HG03025 (cell line): ENCODE results near the gene NOS3.
A peak's percentile ranks its signal among the peaks of the same experiment; 100 is the strongest.

ENCODE experiments used
- ATAC-seq: cut with Tn5 transposase; IDR thresholded peaks from one replicate; pipeline ENCODE4 v1.9.1; 2021; ENCODE audit warnings: mild to moderate bottlenecking, moderate library complexity; ENCODE audit not compliant: unreplicated experiment, low FRiP score

NOS3 gene

DNA sequence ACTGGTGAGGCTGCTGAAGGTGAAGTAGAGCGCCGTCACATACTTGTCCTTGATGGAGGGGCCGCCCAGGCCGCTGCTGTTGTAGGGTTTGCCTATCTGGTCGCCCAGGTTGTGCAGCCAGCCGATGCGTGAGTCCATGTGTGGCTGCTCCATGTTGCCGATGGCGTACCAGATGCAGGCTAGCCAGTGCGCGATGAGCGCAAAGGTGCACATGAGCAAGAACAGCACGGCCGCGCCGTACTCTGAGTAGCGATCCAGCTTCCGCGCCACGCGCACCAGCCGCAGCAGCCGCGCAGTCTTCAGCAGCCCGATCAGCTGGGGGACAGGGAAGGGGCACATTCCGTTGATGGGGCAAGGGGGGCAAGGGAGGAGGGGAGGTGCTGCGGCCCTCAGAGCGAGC lies 39.3 kb upstream of the NOS3 start:
- ATAC-seq, result no peak

DNA sequence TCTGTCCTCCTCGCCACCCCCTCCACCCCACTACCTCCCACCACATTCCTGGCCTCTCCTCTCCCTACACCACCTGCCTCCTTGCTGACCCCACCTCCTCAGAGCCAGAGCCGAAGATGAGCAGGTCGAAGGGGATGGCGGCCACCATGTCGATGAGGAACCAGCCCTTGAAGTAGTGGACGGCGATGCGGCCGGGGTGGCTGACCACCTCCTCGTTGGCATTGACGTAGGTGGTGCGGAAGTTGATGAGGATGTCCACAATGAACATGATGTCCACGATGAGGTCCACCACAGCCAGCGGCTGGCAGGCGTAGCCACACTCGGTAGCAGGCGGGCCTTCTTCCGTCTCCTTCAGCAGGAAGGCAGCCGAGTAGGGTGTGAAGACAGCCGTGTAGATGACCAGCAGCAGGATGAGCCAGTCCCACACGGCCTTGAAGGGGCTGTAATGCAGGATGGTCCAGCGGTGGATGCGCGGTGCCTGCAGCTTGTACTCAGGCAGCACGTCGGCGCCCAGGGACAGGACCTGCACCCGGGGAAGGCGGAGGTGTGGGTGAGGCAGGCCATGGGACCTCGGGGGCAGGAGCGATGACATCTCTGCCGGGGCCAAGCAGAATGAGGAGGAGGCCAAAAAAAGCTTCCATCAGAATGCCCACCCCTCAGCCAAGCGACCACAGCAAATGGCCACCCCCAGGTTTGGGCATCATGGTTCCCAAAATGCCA lies 38.3 kb upstream of the NOS3 start:
- no peak for ATAC-seq

DNA sequence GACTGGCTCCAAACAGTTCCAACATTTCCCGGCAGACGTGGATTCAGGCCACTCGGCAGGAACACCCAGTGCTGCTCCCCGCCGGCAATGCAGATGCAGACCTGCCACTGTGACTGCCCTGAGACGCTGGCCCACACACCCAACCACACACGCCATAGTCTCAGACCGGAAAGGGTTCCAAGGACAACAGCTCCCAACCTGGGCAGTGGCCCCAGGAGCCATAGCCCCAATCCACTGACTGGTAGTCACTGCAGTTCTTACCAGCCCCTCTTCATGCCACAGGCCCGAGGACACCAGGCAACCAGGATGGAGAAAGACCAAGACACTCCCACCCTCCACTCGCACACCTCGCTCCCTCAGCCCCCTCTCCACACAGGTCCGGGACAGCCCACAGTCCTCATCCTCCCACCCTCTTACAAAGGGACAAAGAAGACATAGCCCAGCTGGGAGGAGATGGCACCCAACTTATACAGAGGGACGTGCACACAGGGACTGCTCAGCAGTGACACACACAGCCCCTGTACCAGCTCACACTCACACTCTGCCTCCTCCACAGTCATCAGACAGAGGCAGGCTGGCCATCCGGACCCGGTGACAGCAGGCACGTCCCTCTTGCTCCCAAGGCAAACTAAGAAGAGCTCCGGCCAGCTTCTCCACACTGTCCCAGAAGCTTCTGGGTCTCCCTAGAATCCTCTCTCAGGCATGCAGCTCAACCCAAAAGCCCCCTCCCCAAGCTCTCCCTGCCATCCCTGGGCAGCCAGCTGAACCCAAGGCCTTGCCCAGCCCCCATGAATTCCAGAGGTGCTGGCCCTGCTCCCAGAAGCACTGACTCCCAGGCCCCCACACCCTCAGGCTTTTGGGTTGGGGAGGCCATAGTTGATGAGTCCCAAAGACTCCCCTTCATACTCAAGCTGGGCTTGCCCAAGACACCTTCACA lies 37.5 kb upstream of the NOS3 start:
- no peak for ATAC-seq

DNA sequence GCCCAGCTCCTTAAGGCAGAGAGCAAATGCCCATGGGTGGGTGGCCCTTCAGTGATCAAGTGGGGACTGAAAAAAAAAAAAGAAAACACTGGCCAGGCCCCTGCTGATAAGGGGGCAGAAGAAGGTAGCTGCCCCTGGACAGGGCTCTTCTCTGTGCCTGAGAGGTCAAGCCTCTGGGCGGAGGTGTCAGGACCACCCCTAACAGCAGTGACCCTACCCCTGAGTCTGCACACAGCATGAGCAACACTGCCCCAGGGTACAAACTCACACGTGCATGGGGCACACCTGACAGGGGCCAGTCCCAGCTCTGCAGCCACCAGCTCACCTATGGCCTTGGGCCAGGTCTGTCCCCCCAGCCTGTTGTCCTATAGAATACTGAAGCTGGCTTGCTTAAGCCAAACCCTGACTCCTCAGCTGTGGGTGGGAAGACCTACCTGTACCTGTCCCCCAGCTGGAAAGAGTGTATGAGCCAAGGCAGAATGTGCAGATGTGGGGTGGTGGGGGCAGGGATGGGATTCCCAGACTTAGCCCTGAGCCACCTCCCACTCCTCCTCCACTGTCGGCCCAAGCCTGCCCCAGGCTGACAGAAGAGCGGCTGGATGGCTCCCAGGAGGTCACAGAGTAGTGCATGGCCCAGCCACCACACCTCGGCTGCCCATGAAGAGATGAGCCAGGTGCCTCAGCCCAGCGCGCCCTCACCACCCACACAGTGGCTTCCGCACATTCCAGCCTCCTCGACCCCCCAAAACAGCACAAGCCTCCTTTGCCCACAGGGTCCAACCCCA lies 36.4 kb upstream of the NOS3 start:
- ATAC-seq, result no peak

DNA sequence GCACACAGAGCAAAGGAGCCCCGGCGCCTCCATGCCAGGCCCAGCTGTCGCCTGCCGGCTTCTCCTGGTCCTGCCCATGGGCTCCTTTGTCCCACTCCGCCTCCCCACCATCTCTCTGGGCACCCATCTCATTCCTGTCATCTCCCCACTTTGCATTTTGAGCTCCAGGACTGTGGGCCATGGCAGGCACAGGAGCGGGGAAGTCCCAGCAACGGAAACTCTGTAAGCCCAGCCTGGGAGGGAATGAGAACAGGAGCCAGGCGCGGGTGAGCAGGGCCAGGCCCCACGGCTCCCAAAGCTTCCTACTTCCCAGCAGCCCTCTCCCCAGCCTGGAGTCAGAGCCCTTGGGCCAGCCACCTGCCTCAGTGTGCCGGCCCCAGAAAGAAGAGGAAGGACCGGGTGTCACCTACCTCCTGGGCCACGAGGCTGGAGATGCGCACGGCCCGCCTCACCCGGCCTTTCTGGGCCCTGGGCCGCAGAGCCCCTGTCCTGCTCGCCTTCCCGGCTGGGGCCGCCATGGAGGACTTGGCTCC lies 35.8 kb upstream of the NOS3 start:
- ATAC-seq, result no peak

DNA sequence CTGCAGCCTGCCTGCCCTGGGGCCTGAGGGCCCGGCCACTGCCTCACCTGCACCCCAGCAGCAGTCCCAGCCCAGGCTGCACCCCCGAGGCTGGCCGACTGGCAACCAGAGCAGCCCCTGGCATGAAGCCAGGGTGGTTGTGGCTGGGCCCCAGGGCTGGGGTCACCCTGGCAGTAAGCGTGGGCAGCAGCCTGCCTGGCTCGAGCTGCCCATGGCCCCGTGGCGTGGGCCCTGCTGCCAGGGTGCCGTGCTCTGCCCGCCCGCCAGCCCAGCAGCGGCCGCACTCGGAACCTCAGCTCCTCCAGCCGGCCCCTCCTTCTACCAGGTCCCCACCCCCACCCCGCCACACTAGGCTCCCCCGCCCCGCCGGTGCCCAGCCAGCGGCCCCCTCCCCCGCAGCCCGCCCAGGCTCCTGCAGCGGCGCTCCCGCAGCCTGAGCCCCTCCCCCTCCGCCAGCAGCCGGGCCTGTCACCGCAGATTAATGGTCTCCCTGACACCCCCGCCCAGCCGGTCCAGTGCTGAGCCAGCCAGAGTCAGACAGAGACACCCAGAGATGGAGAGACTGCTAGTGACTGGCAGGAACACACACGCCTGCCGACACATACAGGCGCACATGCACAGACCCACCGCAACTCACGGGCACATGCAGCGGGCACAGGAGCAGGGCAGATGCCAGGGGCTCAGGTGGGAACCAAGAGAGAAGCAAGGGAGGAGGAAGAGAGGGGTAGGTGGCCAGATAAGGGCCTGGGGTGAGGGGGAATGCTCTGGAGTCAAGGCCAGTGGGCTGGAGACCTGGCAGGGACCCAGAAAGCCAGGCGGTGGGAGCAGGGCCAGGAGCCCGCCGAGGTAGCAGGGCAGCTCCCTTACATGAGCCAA lies 35.1 kb upstream of the NOS3 start:
- ATAC-seq, result no peak

DNA sequence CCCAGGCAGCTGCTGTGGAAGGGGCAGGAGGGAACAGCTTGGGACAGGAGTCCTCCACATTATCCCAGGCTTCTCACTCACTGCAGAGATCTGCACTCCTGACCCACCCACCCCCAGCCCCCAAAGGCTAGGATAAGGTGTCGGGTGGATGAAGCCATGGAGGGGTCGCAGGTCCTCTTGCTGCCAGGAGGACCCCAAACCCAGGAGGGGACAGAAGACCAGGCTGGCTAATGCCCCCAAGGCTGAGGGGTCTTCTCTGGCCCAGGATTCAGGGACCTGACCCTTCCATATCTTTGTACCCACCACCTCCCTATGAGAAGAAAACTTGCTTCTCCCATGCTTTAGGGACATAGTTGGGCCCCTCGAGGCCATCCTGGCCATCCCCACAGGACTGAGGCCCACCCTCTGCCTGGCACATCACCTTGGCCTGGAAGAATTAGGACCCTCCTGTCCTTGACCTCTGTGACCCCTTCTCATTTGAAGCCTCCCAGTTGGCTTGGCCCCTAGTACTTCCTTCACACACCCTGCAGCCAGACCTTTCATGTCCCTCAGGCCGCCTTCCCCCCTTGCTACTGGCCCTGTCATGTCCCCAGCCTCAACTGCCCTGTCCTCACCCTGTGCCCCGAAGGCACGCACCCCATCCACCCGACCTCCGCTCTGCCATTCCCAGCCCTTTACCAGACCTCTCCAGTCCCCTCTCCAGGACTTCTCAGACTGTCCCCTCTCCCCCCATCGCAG lies 34.3 kb upstream of the NOS3 start:
- no peak for ATAC-seq

DNA sequence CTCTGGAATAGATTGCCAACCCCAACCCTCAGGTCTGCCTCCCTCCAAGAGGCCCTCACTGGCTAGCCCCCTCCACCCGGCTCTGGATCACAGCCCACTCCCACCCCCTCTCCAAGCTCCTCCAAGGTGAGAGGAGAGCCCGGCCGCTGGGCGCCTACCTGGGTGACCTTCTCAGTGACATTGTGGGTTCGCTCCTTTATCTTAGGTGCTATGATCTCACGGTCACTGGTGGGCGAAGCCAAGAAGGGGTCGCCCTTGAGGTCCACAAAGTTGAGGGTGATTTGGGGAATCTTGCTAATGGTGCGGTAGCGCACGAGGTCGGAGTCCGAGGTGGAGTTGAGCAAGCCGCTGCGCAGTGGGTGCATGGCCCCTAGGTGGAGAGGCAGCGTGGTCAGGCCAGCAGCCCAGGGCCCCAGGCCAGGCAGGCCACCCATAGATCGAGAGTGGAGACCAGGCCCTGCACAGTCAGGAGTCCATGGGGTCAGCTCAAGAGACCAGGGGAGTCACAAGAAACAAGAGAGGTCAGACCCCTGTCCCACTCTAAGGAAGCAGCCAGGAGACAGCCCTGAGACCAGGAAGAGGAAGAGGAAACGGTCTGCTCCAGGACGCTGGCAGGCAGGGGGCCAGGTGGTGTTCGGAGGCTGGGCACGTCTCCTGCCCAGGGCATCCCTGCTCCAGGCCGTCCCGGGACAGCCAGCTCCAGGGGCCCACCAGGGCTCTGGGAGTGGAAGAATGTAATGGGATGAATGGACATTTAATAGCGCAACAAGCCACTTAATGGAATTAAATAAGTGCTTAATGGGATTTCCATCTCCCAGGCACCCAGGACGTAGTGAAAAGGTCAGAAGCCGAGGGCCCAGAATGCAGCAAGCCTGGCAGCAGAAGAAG lies 33.4 kb upstream of the NOS3 start:
- no peak for ATAC-seq

DNA sequence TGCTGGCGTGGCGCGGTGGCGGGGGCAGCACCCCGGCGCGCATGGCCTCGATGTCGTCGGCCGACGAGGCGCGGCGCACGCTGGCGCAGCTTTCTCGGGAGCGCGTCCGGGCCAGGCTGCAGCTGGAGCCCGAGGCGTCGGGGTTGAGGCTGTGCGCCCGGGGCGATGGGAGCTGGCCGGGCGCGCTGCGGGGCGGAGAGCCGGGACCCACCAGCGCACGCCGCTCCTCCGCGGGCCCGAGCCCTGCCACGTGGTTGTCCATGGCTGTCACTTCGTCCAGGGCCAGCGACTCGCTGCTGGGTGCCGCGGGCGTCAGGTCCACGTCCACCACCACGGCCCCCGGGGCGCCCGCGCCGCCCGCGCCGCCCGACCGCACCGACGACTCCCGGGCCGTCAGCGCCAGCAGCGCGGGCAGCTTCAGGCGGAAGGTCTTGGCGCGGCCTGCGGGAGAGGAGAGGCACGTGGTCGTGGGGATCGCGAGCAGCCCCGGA lies 32.7 kb upstream of the NOS3 start:
- ATAC-seq, result no peak

DNA sequence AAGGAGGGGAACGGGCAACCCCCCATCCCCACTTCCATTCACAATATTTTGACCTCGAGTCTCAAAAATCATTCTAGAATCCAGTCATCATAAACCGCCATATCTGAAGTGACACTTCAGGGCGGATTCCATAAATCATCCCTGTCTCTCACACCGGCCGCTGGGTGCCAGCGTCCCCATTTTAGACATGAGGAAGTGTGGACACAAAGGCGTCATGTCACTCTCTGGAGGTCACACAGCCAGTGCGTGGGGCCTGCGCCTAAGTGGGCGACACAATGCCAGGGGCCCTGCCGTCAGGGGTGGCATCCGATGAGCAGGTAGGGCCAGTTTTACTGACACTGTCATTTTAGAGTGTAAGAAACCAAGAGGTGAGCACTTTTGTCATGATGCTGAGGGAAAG lies 32.2 kb upstream of the NOS3 start:
- ATAC-seq, result no peak

DNA sequence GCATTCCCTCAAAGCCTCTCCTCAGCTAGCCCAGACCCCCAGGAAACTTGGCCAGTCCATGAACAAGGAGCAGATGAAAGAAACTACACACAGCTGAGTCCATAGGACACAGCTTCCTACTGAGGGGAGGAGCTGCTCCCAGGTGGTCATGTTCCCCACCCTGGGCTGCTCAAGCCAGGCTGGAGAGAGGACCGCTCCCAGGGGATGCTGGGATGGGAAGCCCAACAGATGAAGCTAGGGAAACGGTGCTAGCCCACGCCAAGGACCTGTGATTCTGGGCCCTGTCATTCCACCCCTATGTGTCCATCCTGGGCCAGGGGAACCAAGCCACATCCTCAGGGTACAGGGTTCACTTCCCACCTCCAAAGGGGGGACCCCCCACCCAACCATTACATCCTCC lies 31.7 kb upstream of the NOS3 start:
- no peak for ATAC-seq

DNA sequence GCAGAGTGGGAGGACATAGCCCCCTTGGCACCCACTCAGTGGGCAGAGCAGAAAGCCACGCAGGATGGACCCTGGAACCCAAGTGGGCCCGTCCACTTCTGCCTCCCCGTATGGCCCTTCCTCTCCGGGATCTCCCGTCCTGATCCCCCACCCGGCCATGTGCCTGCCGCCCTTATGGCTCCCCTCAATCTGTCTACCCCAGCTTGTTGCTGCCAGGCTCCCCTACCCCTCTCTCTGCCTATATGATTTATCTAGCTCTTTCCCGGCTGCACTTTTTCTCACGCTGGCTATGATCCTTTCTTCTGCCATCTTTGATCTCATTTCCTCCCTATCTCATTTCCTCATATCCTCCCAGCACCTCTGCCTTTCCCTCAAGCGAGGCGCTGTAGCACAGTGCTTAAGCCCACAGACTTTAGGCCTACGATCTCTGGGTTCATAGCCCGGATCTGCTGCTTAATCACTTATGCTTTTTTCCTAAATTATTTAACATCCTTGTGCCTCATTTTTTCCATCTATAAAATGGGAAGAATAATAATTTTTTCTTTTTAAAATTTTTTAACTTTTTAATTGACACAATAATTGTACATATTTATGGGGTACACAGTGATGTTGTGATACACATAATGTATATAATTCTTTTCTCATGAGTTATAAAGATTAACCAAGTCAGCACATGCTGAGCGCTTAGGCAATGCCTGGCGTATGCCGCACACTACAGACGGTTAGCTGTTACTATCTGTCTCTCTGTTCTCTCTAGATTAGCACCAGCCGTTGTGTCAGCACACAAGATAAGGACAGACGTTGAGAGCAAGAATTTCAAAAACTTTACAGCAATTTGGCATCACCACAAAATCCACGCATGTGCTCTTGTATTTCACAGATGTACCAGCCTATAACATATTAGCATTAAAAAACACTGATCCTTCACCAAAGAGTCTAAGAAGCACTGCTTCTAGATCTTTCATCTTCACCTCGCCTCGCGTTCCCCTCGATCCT lies 30.8 kb upstream of the NOS3 start:
- no peak for ATAC-seq

DNA sequence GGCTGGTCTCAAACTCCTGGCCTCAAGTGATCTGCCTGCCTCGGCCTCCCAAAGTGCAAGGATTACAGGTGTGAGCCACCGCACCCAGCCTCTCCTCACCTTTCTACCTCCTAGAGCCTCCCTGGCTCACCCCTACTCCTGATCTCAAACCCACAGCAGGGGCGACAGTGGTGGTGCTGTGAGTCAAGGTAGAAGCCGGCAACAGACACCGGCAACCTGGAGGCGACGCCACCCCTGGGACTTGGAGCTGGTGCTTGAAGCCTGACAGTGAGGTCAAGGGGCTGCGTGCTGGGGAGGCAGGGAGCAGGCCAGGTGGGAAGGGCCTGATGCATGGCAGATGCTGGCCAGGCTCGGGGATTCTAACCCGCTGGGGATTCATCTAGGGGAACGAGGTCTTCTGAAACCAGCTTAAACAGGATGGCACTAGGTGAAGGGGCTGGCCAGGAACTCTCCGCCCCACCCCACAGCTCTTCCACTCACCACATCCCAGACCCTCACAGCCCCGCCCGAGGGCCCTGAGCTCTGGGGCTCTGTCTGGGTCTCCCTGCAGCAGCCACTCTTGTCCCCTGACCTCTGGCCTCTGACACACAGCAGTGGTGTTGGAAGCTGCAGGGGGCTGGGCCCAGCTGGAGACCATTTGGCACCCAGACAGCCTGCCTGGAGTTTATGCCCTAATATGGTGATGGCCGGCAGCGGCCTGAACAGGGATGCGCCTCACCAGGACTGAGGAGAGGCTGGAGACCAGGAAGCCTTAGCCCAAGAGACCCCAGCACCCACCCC lies 29.1 kb upstream of the NOS3 start:
- ATAC-seq, result no peak

DNA sequence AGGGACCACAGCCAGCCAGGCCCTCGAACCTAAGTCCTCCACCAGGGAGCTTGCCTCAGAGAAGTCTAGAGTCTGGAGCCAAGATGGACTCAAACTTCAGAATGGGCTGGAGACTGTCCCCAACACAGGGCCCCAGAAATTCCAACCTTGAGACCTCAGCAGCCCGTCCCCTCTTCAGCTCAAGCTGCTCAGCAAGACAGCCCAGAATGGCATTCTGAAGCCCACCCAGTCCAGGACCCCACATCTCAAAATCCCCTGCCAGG lies 28.6 kb upstream of the NOS3 start:
- ATAC-seq, result no peak

DNA sequence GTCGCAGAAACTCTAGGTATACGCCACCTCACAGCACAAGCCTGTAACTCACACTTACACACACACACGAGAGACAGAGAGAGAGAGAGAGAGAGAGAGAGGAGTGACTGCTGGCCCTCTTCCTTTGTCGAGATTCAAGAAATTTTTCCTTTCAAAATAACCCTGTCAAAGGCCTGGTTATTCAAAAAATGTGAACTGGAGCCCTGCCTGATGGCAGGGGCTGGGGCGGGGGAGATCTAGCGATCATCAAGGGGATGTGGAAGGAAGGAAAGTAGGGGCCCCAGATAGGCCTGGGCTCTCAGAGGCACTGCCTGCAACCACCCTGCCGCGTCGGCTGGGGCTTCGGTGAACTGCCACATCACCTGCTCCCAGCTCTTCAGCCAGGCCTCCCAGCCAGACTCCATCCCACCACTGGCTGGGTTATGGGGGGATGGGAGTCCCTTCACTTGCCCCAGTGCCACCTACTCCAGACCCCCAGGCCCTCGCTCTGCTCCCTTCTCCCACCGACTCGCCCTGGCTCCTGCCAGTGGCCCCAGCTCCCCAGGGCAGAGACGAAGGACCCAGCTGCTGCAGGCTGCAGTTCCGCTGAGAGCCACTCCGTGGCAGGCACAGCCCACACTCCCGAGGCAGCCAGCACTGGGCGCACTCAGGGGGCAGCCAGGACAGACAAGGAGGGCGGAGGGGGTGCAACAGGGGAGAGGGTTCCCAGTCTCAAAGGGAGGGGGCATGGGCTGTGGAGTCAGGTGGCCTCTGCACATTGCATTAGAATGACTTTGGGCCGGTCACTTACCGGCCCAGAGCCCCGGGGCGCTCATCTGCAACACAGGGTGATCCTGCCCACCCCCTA lies 28.0 kb upstream of the NOS3 start:
- peak; percentile 54 for ATAC-seq
